ENCODE measurements around the gene FMN2.

The FMN2 gene

GRCh38 chr1:240465531-240465940 is 373.9 kb downstream of the FMN2 start:
- TF ChIP-seq, protein P1, sequence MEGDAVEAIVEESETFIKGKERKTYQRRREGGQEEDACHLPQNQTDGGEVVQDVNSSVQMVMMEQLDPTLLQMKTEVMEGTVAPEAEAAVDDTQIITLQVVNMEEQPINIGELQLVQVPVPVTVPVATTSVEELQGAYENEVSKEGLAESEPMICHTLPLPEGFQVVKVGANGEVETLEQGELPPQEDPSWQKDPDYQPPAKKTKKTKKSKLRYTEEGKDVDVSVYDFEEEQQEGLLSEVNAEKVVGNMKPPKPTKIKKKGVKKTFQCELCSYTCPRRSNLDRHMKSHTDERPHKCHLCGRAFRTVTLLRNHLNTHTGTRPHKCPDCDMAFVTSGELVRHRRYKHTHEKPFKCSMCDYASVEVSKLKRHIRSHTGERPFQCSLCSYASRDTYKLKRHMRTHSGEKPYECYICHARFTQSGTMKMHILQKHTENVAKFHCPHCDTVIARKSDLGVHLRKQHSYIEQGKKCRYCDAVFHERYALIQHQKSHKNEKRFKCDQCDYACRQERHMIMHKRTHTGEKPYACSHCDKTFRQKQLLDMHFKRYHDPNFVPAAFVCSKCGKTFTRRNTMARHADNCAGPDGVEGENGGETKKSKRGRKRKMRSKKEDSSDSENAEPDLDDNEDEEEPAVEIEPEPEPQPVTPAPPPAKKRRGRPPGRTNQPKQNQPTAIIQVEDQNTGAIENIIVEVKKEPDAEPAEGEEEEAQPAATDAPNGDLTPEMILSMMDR (conservative IDR thresholded peaks at IDR 0.05; ENCODE audit: low read depth, low read length): no peak
- peak; percentile 19 for DNase-seq (ENCODE audit: low read depth)
- peak overlapping the region; percentile 20 for H3K4me3 ChIP-seq (ENCODE audit: low read depth, low read length)

GRCh38 chr1:240466509-240466908 is 374.8 kb downstream of the FMN2 start:
- no peak for DNase-seq (ENCODE audit: low read depth)
- no peak overlapping the region for H3K4me3 ChIP-seq (ENCODE audit: low read depth, low read length)
- TF ChIP-seq, protein P1 (conservative IDR thresholded peaks at IDR 0.05; ENCODE audit: low read depth, low read length): no peak

DNA sequence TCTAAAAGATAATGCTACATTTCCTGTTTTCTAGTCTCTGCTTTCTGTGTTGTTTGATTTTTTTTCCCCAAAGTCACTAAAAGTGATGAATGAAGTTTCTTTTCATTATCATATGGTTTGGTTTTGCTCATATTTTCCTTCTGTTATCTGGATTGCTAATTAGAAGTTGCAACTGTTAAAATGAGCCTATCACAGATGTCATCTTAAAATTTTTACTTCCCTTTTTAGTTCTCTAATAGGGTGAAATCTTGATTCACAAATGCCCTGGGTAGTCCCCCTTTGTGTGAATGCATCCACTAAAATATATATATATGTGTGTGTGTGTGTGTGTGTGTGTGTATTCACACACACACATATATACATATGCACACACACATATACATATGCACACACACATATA is 376.2 kb downstream of the FMN2 start:
- TF ChIP-seq, protein P1 (conservative IDR thresholded peaks at IDR 0.05; ENCODE audit: low read depth, low read length): no peak
- DNase-seq (ENCODE audit: low read depth): no peak
- no peak overlapping the region for H3K4me3 ChIP-seq (ENCODE audit: low read depth, low read length)

DNA sequence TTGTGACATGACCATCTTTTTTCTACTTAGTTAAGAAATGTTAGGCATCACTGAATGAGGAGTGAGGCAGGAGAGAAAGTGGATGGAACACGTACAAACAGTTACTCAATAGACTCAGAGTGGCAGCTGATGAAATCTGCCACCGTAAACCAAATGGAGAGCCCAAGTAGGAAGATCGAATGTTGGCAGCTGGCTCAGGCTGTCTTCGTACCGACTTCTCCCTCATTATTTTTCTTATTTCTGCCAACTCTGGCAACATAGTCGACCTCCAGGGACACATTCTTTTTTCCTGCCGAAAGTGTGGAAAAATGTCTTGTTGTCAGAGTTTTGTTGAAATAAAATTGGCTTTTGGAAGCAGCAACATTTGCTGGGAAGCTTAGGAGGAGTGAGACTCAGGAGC is 377.0 kb downstream of the FMN2 start:
- H3K4me3 ChIP-seq (ENCODE audit: low read depth, low read length): no peak overlapping the region
- DNase-seq (ENCODE audit: low read depth): no peak
- TF ChIP-seq, protein P1 (conservative IDR thresholded peaks at IDR 0.05; ENCODE audit: low read depth, low read length): no peak

DNA sequence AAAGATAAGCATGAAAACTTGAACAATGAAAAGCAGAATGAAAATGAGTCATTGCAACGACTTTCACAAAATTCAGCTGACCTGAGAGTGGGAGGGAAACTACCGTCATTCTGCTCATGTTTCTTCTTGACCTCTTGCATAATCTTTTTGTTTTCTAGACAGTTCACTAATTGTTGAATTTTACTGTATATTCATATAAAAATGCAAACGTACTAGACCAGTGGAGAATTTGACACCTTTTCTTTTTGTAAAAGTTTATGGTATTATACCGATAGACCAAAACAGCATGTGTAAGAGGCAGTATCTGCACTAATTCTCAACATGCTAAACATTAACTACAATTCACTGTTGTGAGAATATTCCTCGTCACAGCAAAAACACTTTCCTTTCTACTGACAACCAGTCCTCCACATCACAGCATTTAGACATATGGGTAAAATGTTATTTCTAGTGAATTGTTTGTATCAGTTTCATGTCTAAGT is 382.5 kb downstream of the FMN2 start:
- TF ChIP-seq, protein P1 (conservative IDR thresholded peaks at IDR 0.05; ENCODE audit: low read depth, low read length): no peak
- peak; percentile 83 for DNase-seq (ENCODE audit: low read depth)
- no peak overlapping the region for H3K4me3 ChIP-seq (ENCODE audit: low read depth, low read length)

GRCh38 chr1:240475832-240476231 is 384.1 kb downstream of the FMN2 start:
- no peak overlapping the region for H3K4me3 ChIP-seq (ENCODE audit: low read depth, low read length)
- TF ChIP-seq, protein P1 (conservative IDR thresholded peaks at IDR 0.05; ENCODE audit: low read depth, low read length): no peak
- DNase-seq (ENCODE audit: low read depth): no peak

- no peak overlapping the region for H3K4me3 ChIP-seq (ENCODE audit: low read depth, low read length)
- TF ChIP-seq, protein P1 (conservative IDR thresholded peaks at IDR 0.05; ENCODE audit: low read depth, low read length): no peak
- no peak for DNase-seq (ENCODE audit: low read depth)
Observed at GRCh38 chr1:240478536-240478935, 386.9 kb downstream of the FMN2 start.

Measured in choroid plexus epithelial cell (primary cell).